GM12872 (cell line): ENCODE measurements around the gene RBM19.

Experiments used
- CTCF ChIP-seq: IDR thresholded peaks from 3 replicates; pipeline ENCODE4 v1.5.1; 2011; ENCODE audit warnings: low read depth, mild to moderate bottlenecking, low read length, moderate library complexity; ENCODE audit not compliant: insufficient read depth

The RBM19 gene

GRCh38 chr12:113973109-113973904, 7.2 kb upstream of the RBM19 start:
- no peak for TF ChIP-seq CTCF

GRCh38 chr12:113971392-113971791, 5.3 kb upstream of the RBM19 start:
- no peak for TF ChIP-seq CTCF

- no peak for TF ChIP-seq CTCF
Measured at GRCh38 chr12:113970211-113970610, 4.1 kb upstream of the RBM19 start.

GRCh38 chr12:113967368-113967767, 1.2 kb upstream of the RBM19 start:
- TF ChIP-seq CTCF = no peak

- TF ChIP-seq CTCF = no peak
Measured at GRCh38 chr12:113962733-113963132, 3.4 kb downstream of the RBM19 start.

GRCh38 chr12:113961921-113962710, 4.0 kb downstream of the RBM19 start:
- TF ChIP-seq CTCF = no peak

- no peak for TF ChIP-seq CTCF
Measured at GRCh38 chr12:113960030-113960429, 6.1 kb downstream of the RBM19 start.
